ENCODE data around the gene LZIC.

The LZIC gene

GRCh38 chr1:9886092-9886742, 57.0 kb downstream of the LZIC start:
- no peak for DNase-seq (ENCODE audit: low read depth in 4 of 4, low spot score in 1 of 4)

- no peak for DNase-seq (ENCODE audit: low read depth in 4 of 4, low spot score in 1 of 4)
Measured at GRCh38 chr1:9884805-9885204, 58.4 kb downstream of the LZIC start.

DNA sequence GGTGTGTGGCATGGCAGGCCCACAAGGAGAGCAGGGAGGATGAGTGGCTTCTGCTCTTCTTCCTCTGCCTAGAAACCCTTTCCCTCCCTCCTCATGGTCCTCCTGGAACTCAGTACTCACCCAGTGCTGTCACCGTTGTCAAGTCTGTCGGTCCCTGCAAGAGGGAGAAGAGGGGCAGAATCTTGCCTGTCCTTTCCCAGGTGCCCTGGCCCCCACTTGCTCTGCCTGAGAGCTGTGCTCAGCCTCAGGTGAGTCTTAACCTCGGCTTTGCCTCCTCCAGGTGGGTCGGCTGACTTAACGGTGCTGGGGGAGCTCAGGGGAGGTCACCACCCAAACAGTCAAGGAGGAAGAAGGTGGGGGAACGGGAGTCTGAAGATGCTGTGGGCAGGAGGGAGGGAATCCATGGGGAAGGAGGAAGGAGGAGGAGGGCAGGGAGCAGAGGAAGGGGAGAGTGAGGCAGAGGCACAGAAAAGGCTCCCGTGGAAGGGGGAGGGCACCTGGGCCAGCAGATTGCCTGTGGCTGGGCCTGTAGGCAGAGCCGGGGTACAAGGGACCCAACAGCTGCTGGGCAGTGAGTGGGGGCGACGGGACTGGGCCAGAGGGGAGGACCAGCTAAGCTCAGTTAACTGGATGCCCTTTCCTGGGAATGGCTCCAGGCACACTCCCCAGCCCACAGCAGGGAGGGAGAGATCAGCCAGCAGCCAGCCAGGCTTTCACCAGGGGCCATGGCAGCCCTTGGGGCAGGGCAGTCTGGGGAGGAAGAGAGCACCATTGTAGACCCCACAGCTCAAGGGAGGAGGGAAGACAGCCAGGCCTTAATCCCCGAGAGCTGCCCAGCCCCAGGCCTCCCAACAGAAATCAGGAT, 59.4 kb downstream of the LZIC start:
- no peak for DNase-seq (ENCODE audit: low read depth in 4 of 4, low spot score in 1 of 4)

- DNase-seq (ENCODE audit: low read depth in 4 of 4, low spot score in 1 of 4): no peak
Measured at GRCh38 chr1:9882945-9883303, 60.3 kb downstream of the LZIC start.

GRCh38 chr1:9882296-9882944, 60.8 kb downstream of the LZIC start:
- no peak for DNase-seq (ENCODE audit: low read depth in 4 of 4, low spot score in 1 of 4)

GRCh38 chr1:9881838-9882249, 61.3 kb downstream of the LZIC start:
- no peak for DNase-seq (ENCODE audit: low read depth in 4 of 4, low spot score in 1 of 4)
